OCI-M2 (cell line): Measurements from ENCODE around the gene FRMPD4.

Experiments
- DNase-seq: peaks from one replicate; lab custom pipeline; 2025; ENCODE audit not compliant: unreplicated experiment; lab: John Stamatoyannopoulos, UW

Gene FRMPD4

GRCh38 chrX:12360383-12360782, 222.1 kb downstream of the FRMPD4 start:
- no peak for DNase-seq

GRCh38 chrX:12360986-12361598, 222.8 kb downstream of the FRMPD4 start:
- DNase-seq = no peak

- no peak for DNase-seq
Measured at GRCh38 chrX:12363216-12363615, 224.9 kb downstream of the FRMPD4 start.

GRCh38 chrX:12366440-12366839, 228.2 kb downstream of the FRMPD4 start:
- no peak for DNase-seq

- DNase-seq = no peak
Measured at GRCh38 chrX:12367254-12367653, 229.0 kb downstream of the FRMPD4 start.

GRCh38 chrX:12370497-12370986, 232.3 kb downstream of the FRMPD4 start:
- DNase-seq = no peak

- DNase-seq = no peak
Measured at GRCh38 chrX:12372111-12372510, 233.8 kb downstream of the FRMPD4 start.

GRCh38 chrX:12374286-12374685, 236.0 kb downstream of the FRMPD4 start:
- no peak for DNase-seq

GRCh38 chrX:12378253-12378652, 240.0 kb downstream of the FRMPD4 start:
- DNase-seq = no peak

- no peak for DNase-seq
Measured at GRCh38 chrX:12378706-12379105, 240.4 kb downstream of the FRMPD4 start.

GRCh38 chrX:12379671-12380070, 241.4 kb downstream of the FRMPD4 start:
- DNase-seq = no peak

GRCh38 chrX:12383196-12383595, 244.9 kb downstream of the FRMPD4 start:
- DNase-seq = no peak

- DNase-seq = no peak
Measured at GRCh38 chrX:12390301-12390700, 252.0 kb downstream of the FRMPD4 start.

- DNase-seq = no peak
Measured at GRCh38 chrX:12396584-12396983, 258.3 kb downstream of the FRMPD4 start.

GRCh38 chrX:12400218-12400617, 261.9 kb downstream of the FRMPD4 start:
- DNase-seq = no peak

- DNase-seq = no peak
Measured at GRCh38 chrX:12401252-12401651, 263.0 kb downstream of the FRMPD4 start.

GRCh38 chrX:12403474-12404082, 265.3 kb downstream of the FRMPD4 start:
- DNase-seq = no peak

- DNase-seq = no peak
Measured at GRCh38 chrX:12405306-12405705, 267.0 kb downstream of the FRMPD4 start.

- DNase-seq = no peak
Measured at GRCh38 chrX:12410523-12410922, 272.2 kb downstream of the FRMPD4 start.

- DNase-seq = no peak
Measured at GRCh38 chrX:12411831-12412230, 273.6 kb downstream of the FRMPD4 start.

GRCh38 chrX:12412561-12412960, 274.3 kb downstream of the FRMPD4 start:
- DNase-seq = no peak

GRCh38 chrX:12419591-12419990, 281.3 kb downstream of the FRMPD4 start:
- no peak for DNase-seq

- DNase-seq = no peak
Measured at GRCh38 chrX:12421918-12422317, 283.6 kb downstream of the FRMPD4 start.
